ENCODE data around the gene COLEC12.

Gene COLEC12

DNA sequence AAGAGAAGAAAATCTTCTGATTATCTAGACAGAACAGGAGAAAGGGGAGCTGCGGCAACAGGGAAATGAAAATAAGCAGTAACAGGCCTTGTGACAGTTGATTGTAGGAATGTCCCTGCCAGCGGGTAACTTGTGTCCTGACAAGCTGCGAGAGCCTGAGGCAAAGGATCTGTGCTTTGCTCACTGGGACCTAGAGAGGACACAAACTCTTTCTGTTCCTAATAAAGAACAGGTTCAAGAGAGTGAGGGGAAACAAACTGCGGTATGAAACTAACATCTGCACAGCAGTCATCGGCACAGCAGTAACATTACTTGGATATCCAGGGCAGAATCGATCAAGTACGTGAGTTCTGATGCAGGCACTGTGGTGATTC lies 128.9 kb downstream of the COLEC12 start:
- TF ChIP-seq, protein P1, sequence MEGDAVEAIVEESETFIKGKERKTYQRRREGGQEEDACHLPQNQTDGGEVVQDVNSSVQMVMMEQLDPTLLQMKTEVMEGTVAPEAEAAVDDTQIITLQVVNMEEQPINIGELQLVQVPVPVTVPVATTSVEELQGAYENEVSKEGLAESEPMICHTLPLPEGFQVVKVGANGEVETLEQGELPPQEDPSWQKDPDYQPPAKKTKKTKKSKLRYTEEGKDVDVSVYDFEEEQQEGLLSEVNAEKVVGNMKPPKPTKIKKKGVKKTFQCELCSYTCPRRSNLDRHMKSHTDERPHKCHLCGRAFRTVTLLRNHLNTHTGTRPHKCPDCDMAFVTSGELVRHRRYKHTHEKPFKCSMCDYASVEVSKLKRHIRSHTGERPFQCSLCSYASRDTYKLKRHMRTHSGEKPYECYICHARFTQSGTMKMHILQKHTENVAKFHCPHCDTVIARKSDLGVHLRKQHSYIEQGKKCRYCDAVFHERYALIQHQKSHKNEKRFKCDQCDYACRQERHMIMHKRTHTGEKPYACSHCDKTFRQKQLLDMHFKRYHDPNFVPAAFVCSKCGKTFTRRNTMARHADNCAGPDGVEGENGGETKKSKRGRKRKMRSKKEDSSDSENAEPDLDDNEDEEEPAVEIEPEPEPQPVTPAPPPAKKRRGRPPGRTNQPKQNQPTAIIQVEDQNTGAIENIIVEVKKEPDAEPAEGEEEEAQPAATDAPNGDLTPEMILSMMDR (IDR thresholded peaks at IDR 0.05; ENCODE audit: control extremely low read depth, extremely low read depth, low read depth, missing control alignments): no peak
- ChIA-PET CTCF (no interaction called here), POLR2A (no interaction called here)
- no peak for DNase-seq (ENCODE audit: extremely low spot score)

DNA sequence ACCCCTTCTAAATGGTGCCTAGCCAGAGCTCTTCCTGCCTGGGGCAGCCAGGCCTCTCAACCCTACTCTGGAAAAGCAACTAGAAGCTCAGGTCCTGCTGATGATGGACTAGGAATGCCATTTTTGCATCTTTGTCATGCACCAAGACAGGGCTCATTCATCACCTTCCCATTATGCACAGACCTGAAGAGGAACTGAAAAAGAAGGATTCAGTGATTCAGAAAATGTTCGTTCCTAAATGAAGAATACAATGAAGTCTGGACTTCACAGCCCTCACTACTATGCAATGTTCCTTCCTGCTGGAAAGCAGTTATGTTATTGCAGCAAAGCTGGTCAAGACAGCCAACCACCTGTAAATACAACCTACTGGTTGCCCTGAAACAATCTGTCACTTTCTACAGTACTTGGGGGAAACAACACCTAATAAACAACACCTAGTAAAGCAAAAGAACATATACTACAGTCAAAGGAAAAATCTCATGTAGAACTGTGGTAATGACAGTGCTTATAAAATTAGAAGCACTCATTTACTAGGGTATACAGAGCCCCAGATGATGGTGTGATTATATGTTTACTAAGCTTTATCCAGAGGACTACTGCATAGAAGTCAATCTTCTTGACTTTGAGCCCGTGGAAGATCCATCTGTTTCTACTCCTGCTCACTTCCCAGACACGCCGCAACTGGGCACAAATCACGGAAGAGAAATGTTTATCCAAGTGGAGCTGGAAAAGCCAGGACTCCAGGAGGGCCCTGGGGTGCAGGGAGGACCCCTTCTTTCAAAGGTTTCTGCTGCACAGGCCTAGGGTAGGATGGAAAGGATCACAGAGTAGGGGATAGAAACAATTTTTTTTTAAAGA lies 129.5 kb downstream of the COLEC12 start:
- DNase-seq (ENCODE audit: extremely low spot score): no peak
- TF ChIP-seq, protein P1 (IDR thresholded peaks at IDR 0.05; ENCODE audit: control extremely low read depth, extremely low read depth, low read depth, missing control alignments): no peak
- POLR2A ChIA-PET: no interaction called here
- CTCF ChIA-PET: no interaction called here

DNA sequence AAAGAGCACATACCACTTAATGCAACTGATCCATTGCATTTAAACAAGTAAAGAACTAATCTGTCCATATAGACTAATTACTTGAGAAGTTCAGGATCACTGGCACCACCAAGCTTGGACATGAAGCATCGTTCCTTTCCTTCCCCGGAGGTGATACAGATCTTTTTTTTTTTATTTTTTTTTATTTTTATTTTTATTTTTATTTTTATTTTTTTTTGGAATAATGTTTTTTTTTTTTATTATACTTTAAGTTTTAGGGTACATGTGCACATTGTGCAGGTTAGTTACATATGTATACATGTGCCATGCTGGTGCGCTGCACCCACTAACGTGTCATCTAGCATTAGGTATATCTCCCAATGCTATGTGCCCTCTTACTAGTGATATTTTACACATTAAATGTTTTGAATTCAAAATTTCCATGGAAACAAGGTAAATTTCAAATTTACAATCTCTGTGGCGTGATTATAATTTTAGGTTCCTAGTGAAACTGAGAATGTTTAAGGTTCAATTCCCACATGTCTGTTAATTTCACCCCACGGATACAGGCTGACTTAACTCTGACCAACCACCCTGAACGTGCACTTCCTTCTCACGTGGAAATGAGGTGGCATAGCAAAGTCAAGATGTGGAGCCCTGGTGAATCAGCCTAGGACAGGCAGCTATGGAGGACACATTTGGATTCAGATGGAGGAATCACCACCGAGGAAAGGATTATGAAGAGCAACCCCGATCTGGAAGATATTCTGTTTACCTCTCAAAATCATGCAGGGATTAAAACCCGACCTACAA lies 131.1 kb downstream of the COLEC12 start:
- TF ChIP-seq, protein P1 (IDR thresholded peaks at IDR 0.05; ENCODE audit: control extremely low read depth, extremely low read depth, low read depth, missing control alignments): no peak
- DNase-seq (ENCODE audit: extremely low spot score): no peak
- ChIA-PET CTCF (no interaction called here), POLR2A (no interaction called here)

DNA sequence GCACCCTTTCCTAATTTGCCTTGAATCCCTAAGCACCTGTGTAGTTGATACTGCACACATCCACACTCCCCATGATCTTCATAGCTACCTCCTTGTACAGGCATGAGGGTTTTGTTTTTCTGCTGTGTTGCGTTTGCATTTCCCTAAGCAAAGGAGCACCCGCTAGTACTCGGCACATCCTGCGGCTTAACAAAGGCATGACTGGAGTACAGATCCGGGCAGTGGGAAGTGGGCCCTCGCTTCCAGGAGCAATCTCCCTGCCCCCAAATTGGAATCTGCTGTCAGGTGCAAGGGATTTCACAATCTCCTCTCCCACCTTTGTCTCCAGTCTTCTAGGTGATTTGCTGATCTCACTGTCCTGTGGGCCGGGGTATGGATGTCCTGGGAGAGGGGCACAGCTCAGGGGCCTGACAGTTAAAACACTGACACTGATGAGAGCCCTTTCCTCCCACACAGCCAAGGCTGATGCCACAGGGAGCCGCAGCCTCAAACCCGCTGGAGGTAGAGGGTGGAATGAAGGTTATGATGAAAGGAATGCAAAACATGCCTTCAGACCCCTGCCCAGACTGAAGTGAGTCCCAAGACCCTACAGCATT lies 133.9 kb downstream of the COLEC12 start:
- CTCF ChIA-PET: no interaction called here
- POLR2A ChIA-PET: no interaction called here
- DNase-seq (ENCODE audit: extremely low spot score): no peak
- TF ChIP-seq, protein P1 (IDR thresholded peaks at IDR 0.05; ENCODE audit: control extremely low read depth, extremely low read depth, low read depth, missing control alignments): no peak

DNA sequence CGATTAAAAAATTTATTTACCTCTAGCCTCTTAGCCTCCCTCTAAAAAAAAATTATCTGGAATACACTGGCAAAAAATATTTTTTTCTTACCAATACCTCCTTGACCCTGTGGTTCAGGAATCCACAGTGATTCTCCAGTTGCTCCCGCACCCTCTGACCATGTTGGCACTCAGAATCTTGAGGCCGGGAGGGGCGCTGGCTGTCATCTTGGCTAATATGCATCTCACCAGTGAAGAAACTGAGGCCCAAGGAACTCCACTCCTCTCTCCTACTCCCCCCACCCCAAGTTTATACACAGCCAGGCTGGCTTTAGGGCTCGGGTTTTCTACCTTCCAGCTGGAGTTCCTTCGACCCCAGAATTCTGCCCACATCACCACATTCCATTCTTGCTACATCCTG lies 134.8 kb downstream of the COLEC12 start:
- ChIA-PET CTCF (no interaction called here), POLR2A (no interaction called here)
- DNase-seq (ENCODE audit: extremely low spot score): no peak
- TF ChIP-seq, protein P1 (IDR thresholded peaks at IDR 0.05; ENCODE audit: control extremely low read depth, extremely low read depth, low read depth, missing control alignments): no peak

DNA sequence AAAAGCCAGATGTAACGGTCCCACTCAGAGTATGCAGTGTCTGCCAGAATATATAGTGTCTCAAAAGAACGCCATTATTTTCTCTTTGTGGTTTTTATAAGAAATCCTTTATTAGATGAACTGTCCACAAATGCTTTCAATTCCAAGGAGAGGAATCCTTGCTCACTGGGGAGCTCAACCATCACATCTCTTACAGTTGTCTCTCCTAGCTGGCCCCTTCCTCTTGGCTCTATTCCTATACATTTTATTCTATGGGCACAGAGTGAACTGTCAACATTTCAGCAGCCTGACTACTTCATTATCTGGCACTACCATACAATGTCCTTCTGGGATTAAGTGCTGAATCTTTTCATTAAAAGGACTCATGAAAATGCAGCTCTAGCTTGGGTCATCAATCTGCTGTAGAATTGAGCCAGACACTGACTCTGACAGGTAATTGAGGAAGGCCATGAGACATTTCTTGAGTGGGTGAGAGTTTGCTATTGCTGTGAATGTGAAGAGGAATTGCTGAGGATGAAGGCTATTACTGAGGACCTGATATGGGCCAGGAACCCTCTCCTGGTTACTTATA lies 136.2 kb downstream of the COLEC12 start:
- TF ChIP-seq, protein P1 (IDR thresholded peaks at IDR 0.05; ENCODE audit: control extremely low read depth, extremely low read depth, low read depth, missing control alignments): no peak

More for the DNA sequence above, 136.2 kb downstream of the COLEC12 start:
- POLR2A ChIA-PET: no interaction called here
- no peak for DNase-seq (ENCODE audit: extremely low spot score)
- CTCF ChIA-PET: no interaction called here

Measured in GM10248 (cell line).